Measurements from ENCODE around the gene PABPC3. TPM values are rescaled to one million over a fixed set of nuclear protein-coding genes. Genes with fewer than 3 reads are reported as not detected.

Gene PABPC3
- total and polyA plus RNA-seq, 2 of the 13 experiments (the other 11 are each of a cell fraction or from before 2014, with no cell fraction given): 0.04 to 0.09 TPM

- no peak for TF ChIP-seq ZNF574 (CRISPR knock-in tag; IDR thresholded peaks at IDR 0.05)
- TF ChIP-seq U2AF2 (IDR thresholded peaks at IDR 0.05; ENCODE audit: low read depth, low read length): no peak
Observed at GRCh38 chr13:25046274-25046984, 49.5 kb upstream of the PABPC3 start (continued).

GRCh38 chr13:25046985-25047511 lies 48.9 kb upstream of the PABPC3 start:
- ATAC-seq (peak; percentile 45; the same call in 2 of the 3 replicates), DNase-seq (ENCODE audit: low spot score) (no peak), FAIRE-seq (no peak)
- no peak overlapping the region for H3K27ac ChIP-seq (ENCODE audit: extremely low read length, insufficient read depth, low read length)
- POLR2A ChIA-PET: no interaction called here
- no peaks in the 10 kb centered on the region for H3K79me2 ChIP-seq (ENCODE audit: insufficient read depth, low read length)
- H3K36me3 ChIP-seq (replicated peaks in 1 of 2; ENCODE audit: control insufficient read depth in 1 of 2, insufficient read depth in 2 of 2, low read length in 2 of 2): no peaks in the 10 kb centered on the region
- H4K20me1 ChIP-seq (ENCODE audit: insufficient read depth, low read length): no peaks in the 10 kb centered on the region
- H3K9me3 ChIP-seq (ENCODE audit: low read length): no peaks in the 10 kb centered on the region
- H2AFZ ChIP-seq (ENCODE audit: low read length): no peak overlapping the region
- no peak overlapping the region for H3K4me3 ChIP-seq (replicated peaks in 1 of 3; ENCODE audit: insufficient read depth in 1 of 3, low read depth in 2 of 3, low read length in 3 of 3)
- in situ Hi-C loops (cut with HindIII; ENCODE audit: extremely low pct_ligation_motif_present, low pct_unique_long_range_greater_than_20kb) (no loop called here), intact Hi-C loops (cut with micrococcal nuclease; ENCODE audit: unreplicated experiment) (no loop called here)
- WGBS (ENCODE audit: low lambda C conversion rate): 14% methylated on average over 20 of the region's 39 CpGs
- H3K4me2 ChIP-seq (ENCODE audit: low read depth, low read length): no peak overlapping the region
- CTCF ChIA-PET (ENCODE audit: low intra/inter-chr PET ratio, low total read pairs): no interaction called here
- no peak overlapping the region for H3K9ac ChIP-seq (ENCODE audit: insufficient read depth, low read depth, low read length)
- no TSS peak for BruUV-seq (replicated peaks)
- no peaks in the 10 kb centered on the region for H3K4me1 ChIP-seq (ENCODE audit: insufficient read depth, low read length)
- peaks cover 2 to 51% of the 10 kb centered on the region in 2 experiments; a peak in 3 of 5 replicates for H3K27me3 ChIP-seq (ENCODE audit: control insufficient read depth in 1 of 2, insufficient read depth in 2 of 2, low read length in 2 of 2)
- TF ChIP-seq ZNF550 (CRISPR knock-in tag; IDR thresholded peaks at IDR 0.05; ENCODE audit: borderline replicate concordance) (no peak), ZNF614 (CRISPR knock-in tag; IDR thresholded peaks at IDR 0.05; ENCODE audit: borderline replicate concordance) (no peak), ZNF576 (CRISPR knock-in tag; IDR thresholded peaks at IDR 0.05) (no peak), STAG1 (CRISPR knock-in tag; IDR thresholded peaks at IDR 0.05) (no peak), MAFF (IDR thresholded peaks at IDR 0.05; ENCODE audit: low read depth, low read length) (no peak), HIVEP1 (CRISPR knock-in tag; IDR thresholded peaks at IDR 0.05) (no peak), ZNF691 (CRISPR knock-in tag; IDR thresholded peaks at IDR 0.05; ENCODE audit: borderline replicate concordance, low read depth) (no peak), ZC3H13 (CRISPR knock-in tag; IDR thresholded peaks at IDR 0.05) (no peak), ZNF841 (CRISPR knock-in tag; IDR thresholded peaks at IDR 0.05; ENCODE audit: borderline replicate concordance) (no peak), ZBTB43 (CRISPR knock-in tag; conservative IDR thresholded peaks at IDR 0.05) (no peak), RBFOX2 (IDR thresholded peaks at IDR 0.05; ENCODE audit: low read depth, low read length) (no peak), RAD51 (IDR thresholded peaks at IDR 0.05; ENCODE audit: borderline replicate concordance) (no peak)
